ENCODE measurements around the gene B9D1.
"Not testable (repeated sequence)": the region's sequence is repeated elsewhere in the genome, so short reads cannot be mapped to it uniquely, and the experiment has no call there.

Gene B9D1

GRCh38 chr17:19363460-19364035 lies 1.0 kb upstream of the B9D1 start:
- H3K4me3 ChIP-seq (ENCODE audit: low read length): no peak overlapping the region
- no peak for TF ChIP-seq ZNF274 (IDR thresholded peaks at IDR 0.05; ENCODE audit: low read depth, low read length)

GRCh38 chr17:19363114-19363438 lies 553 bp upstream of the B9D1 start:
- no peak for TF ChIP-seq ZNF274 (IDR thresholded peaks at IDR 0.05; ENCODE audit: low read depth, low read length)
- H3K4me3 ChIP-seq (ENCODE audit: low read length): no peak overlapping the region

- peak overlapping the region; percentile 65 for H3K4me3 ChIP-seq (ENCODE audit: low read length)
- no peak for TF ChIP-seq ZNF274 (IDR thresholded peaks at IDR 0.05; ENCODE audit: low read depth, low read length)
Measured at GRCh38 chr17:19361944-19362276, 613 bp downstream of the B9D1 start.

GRCh38 chr17:19361326-19361725 lies 1.2 kb downstream of the B9D1 start:
- H3K4me3 ChIP-seq (ENCODE audit: low read length): no peak overlapping the region
- no peak for TF ChIP-seq ZNF274 (IDR thresholded peaks at IDR 0.05; ENCODE audit: low read depth, low read length)

GRCh38 chr17:19360772-19361171 lies 1.8 kb downstream of the B9D1 start:
- H3K4me3 ChIP-seq (ENCODE audit: low read length): no peak overlapping the region
- TF ChIP-seq ZNF274 (IDR thresholded peaks at IDR 0.05; ENCODE audit: low read depth, low read length): no peak

- TF ChIP-seq ZNF274 (IDR thresholded peaks at IDR 0.05; ENCODE audit: low read depth, low read length): no peak
- no peak overlapping the region for H3K4me3 ChIP-seq (ENCODE audit: low read length)
Measured at GRCh38 chr17:19359856-19360255, 2.7 kb downstream of the B9D1 start.

- TF ChIP-seq ZNF274 (IDR thresholded peaks at IDR 0.05; ENCODE audit: low read depth, low read length): no peak
- no peak overlapping the region for H3K4me3 ChIP-seq (ENCODE audit: low read length)
Measured at GRCh38 chr17:19359151-19359550, 3.4 kb downstream of the B9D1 start.

- no peak for TF ChIP-seq ZNF274 (IDR thresholded peaks at IDR 0.05; ENCODE audit: low read depth, low read length)
- H3K4me3 ChIP-seq (ENCODE audit: low read length): no peak overlapping the region
Measured at GRCh38 chr17:19357761-19358160, 4.8 kb downstream of the B9D1 start.

- no peak for TF ChIP-seq ZNF274 (IDR thresholded peaks at IDR 0.05; ENCODE audit: low read depth, low read length)
- no peak overlapping the region for H3K4me3 ChIP-seq (ENCODE audit: low read length)
Measured at GRCh38 chr17:19357351-19357750, 5.2 kb downstream of the B9D1 start.

- TF ChIP-seq ZNF274 (IDR thresholded peaks at IDR 0.05; ENCODE audit: low read depth, low read length): no peak
- H3K4me3 ChIP-seq (ENCODE audit: low read length): no peak overlapping the region
Measured at GRCh38 chr17:19354748-19355147, 7.8 kb downstream of the B9D1 start.

GRCh38 chr17:19353401-19353800 lies 9.1 kb downstream of the B9D1 start:
- H3K4me3 ChIP-seq (ENCODE audit: low read length): not testable (repeated sequence)

GRCh38 chr17:19348806-19349205 lies 13.7 kb downstream of the B9D1 start:
- H3K4me3 ChIP-seq (ENCODE audit: low read length): no peak overlapping the region
- TF ChIP-seq ZNF274 (IDR thresholded peaks at IDR 0.05; ENCODE audit: low read depth, low read length): no peak

- TF ChIP-seq ZNF274 (IDR thresholded peaks at IDR 0.05; ENCODE audit: low read depth, low read length): no peak
- H3K4me3 ChIP-seq (ENCODE audit: low read length): no peak overlapping the region
Measured at GRCh38 chr17:19348081-19348650, 14.4 kb downstream of the B9D1 start.

- TF ChIP-seq ZNF274 (IDR thresholded peaks at IDR 0.05; ENCODE audit: low read depth, low read length): no peak
- no peak overlapping the region for H3K4me3 ChIP-seq (ENCODE audit: low read length)
Measured at GRCh38 chr17:19347323-19348080, 15.0 kb downstream of the B9D1 start.

GRCh38 chr17:19346351-19347255 lies 15.9 kb downstream of the B9D1 start:
- no peak for TF ChIP-seq ZNF274 (IDR thresholded peaks at IDR 0.05; ENCODE audit: low read depth, low read length)
- no peak overlapping the region for H3K4me3 ChIP-seq (ENCODE audit: low read length)
